Calu3 (cell line): Measurements from ENCODE around the gene LINGO4. TPM values are rescaled to one million over a fixed set of nuclear protein-coding genes. Genes with fewer than 3 reads are reported as not detected.

Experiments used
- BruUV-seq: library from RNA; stranded (reverse); fragments of 400-500 nt; replicated peaks from 2 replicates; lab custom pipeline; 2021; lab: Mats Ljungman, UMichigan
- CTCF ChIA-PET: fragments of 300-600 bp; sonication (Branson Sonifier 250); formaldehyde crosslinking; loops from one replicate; lab custom pipeline; 2022; ENCODE audit warnings: antibody characterized with exemption; lab: Charles Lee
- DNase-seq: peaks from one replicate; pipeline ENCODE4 v3.0.0; 2022
- H3K27ac Mint-ChIP-seq: one replicate; pipeline ENCODE4 v1.8.0; 2022; ENCODE audit warnings: mixed read lengths; ENCODE audit not compliant: unreplicated experiment
- H3K27me3 Mint-ChIP-seq: one replicate; pipeline ENCODE4 v1.8.0; 2022; ENCODE audit warnings: mixed read lengths; ENCODE audit not compliant: unreplicated experiment
- H3K36me3 Mint-ChIP-seq: one replicate; pipeline ENCODE4 v1.8.0; 2022; ENCODE audit warnings: mild to moderate bottlenecking, moderate library complexity, mixed read lengths; ENCODE audit not compliant: insufficient read depth, unreplicated experiment
- H3K4me1 Mint-ChIP-seq: one replicate; pipeline ENCODE4 v1.8.0; 2022; ENCODE audit warnings: mild to moderate bottlenecking, low read depth, mixed read lengths; ENCODE audit not compliant: unreplicated experiment
- H3K4me3 Mint-ChIP-seq: one replicate; pipeline ENCODE4 v1.8.0; 2022; ENCODE audit warnings: mild to moderate bottlenecking, low read depth, moderate library complexity, mixed read lengths; ENCODE audit not compliant: unreplicated experiment
- H3K9me3 Mint-ChIP-seq: one replicate; pipeline ENCODE4 v1.8.0; 2022; ENCODE audit warnings: low read depth, mixed read lengths; ENCODE audit not compliant: unreplicated experiment
- intact Hi-C: fragments of 100-400 bp; cut with micrococcal nuclease; formaldehyde crosslinking; loops from one replicate; pipeline ENCODE4 v1.10.0; 2022; ENCODE audit not compliant: unreplicated experiment
- total RNA-seq: library from RNA; stranded (reverse); gene quantifications from 2 replicates; pipeline ENCODE4 v1.2.3, GENCODE V29; 2022
- TF ChIP-seq, protein P1 (sequence below): fragments of 200-600 bp; IDR thresholded peaks from one replicate; pipeline ENCODE4 v1.8.0; 2022; ENCODE audit warnings: antibody characterized with exemption; ENCODE audit not compliant: unreplicated experiment

The LINGO4 gene
- total RNA-seq, 1 experiment from 2014 or later = not detected

DNA sequence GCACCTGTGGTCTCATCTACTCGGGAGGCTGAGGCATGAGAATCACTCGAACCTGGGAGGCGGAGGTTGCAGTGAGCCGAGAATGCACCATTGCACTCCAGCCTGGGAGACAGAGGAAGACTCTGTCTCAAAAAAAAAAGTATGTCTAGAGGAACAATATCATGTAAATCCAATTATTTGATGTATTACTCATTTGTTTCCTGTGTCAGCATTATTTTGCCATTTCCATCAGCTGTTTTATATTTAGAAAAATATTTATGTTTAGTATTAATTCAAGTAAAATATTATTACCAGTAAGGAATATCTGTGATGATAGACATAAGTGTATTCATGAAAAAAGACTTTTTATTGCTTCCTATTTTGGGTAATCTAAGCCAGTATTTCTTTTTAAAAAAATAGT is 27.9 kb downstream of the LINGO4 start:
- Mint-ChIP-seq H3K4me3 (no peak overlapping the region), H3K9me3 (no peaks in the 10 kb centered on the region), H3K27ac (no peak overlapping the region), H3K27me3 (no peaks in the 10 kb centered on the region), H3K36me3 (peaks cover 4% of the 10 kb centered on the region), H3K4me1 (peaks cover 10% of the 10 kb centered on the region)
- intact Hi-C loops = no loop called here
- BruUV-seq = no TSS peak
- CTCF ChIA-PET = no interaction called here
- no peak for DNase-seq
- TF ChIP-seq, protein P1, sequence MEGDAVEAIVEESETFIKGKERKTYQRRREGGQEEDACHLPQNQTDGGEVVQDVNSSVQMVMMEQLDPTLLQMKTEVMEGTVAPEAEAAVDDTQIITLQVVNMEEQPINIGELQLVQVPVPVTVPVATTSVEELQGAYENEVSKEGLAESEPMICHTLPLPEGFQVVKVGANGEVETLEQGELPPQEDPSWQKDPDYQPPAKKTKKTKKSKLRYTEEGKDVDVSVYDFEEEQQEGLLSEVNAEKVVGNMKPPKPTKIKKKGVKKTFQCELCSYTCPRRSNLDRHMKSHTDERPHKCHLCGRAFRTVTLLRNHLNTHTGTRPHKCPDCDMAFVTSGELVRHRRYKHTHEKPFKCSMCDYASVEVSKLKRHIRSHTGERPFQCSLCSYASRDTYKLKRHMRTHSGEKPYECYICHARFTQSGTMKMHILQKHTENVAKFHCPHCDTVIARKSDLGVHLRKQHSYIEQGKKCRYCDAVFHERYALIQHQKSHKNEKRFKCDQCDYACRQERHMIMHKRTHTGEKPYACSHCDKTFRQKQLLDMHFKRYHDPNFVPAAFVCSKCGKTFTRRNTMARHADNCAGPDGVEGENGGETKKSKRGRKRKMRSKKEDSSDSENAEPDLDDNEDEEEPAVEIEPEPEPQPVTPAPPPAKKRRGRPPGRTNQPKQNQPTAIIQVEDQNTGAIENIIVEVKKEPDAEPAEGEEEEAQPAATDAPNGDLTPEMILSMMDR = no peak

DNA sequence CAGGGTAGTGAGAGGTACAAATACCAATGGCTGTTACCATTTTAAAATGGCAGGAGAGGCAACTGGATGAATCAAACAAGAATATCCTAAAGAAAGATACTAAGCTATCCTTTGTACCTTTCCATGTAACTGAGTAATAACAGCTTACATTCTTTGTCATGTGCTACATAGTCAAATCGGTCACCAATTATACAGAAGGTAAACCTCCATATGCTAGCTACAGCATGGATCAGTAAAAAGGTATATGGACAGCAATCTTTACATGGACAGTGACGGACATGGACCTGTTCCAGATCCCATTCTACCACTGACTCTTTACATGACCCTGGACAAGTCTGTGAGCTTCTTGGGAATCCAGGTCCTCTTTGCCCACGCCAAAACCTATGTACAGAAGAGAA is 28.6 kb downstream of the LINGO4 start:
- no peak overlapping the region for H3K27ac Mint-ChIP-seq
- CTCF ChIA-PET = no interaction called here
- TF ChIP-seq, protein P1 = no peak
- no peak for DNase-seq
- no peak overlapping the region for H3K4me3 Mint-ChIP-seq
- no TSS peak for BruUV-seq
- no peaks in the 10 kb centered on the region for H3K9me3 Mint-ChIP-seq
- no peaks in the 10 kb centered on the region for H3K27me3 Mint-ChIP-seq
- peaks cover 4% of the 10 kb centered on the region for H3K36me3 Mint-ChIP-seq
- intact Hi-C loops = no loop called here
- H3K4me1 Mint-ChIP-seq = peaks cover 10% of the 10 kb centered on the region

DNA sequence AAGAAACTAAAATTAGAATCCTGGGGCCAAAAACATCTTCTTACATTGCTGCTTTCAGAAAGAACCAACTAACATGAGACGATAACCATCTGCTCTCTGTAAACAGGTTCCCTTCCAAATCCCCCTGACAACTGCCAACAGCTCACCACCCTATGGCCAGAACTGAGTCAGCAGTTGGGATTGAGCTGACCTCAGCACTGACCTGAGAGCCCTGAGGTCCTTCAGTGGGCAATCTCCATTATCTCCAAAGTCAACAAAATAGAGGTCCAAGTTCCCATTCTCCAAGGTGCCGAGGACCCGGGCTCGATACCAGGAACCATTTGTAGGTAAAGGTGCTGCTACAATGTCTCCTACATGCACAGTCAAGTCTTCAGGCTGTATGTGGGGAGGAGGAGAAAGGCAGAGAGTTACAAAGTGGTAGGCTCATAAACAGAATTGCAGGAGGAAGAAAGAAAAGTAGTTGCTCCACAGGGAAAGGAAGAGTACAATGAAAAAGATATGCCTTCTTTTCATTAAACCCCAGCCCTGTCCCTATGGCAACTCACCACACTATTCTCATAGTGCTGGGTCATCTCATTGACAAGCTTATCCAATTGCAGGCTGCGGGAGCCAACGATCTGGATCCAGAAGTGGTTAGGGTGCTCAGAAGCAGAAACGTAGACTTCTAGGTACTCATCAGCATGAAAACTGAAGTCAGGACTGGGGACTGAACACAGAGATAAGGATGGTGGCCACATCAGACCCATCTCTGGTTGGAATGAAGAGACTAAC is 29.1 kb downstream of the LINGO4 start:
- BruUV-seq = no TSS peak
- Mint-ChIP-seq H3K9me3 (no peaks in the 10 kb centered on the region), H3K36me3 (peaks cover 4% of the 10 kb centered on the region), H3K4me3 (no peak overlapping the region), H3K4me1 (peaks cover 10% of the 10 kb centered on the region), H3K27me3 (no peaks in the 10 kb centered on the region), H3K27ac (no peak overlapping the region)
- CTCF ChIA-PET = no interaction called here
- no peak for DNase-seq
- intact Hi-C loops = no loop called here
- TF ChIP-seq, protein P1 = no peak

DNA sequence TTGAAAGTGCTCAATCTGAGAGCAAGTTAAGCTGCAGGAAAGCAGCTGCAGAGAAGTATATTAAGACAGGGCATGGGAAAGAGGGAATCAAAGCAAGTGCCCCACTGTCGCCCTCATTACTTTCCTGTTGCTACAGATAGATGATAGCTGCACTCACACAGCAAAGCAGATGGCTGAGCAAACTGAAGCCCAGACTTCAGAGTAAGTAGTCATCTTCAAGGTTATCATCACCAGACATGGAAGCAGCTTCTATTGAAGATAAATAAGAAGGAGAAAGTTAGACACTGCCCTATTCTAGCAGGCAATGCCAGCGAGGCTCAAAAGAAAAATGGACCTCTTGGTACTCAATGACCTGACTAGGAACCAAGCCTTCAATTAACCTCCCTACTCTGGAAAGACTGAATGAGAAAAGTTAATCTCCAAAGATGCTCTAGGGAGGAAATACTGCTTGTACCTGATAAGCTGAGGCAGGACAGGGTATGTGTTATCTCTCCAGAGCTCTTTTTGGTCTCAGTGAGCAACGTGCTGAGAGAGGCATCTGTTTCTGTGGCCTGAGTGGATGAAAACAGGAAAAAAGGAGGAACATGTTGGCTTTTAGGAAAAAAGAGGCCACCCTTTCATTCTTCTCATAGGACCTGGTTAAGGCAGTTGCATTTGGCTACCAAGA is 30.8 kb downstream of the LINGO4 start:
- TF ChIP-seq, protein P1 = no peak
- peaks cover 10% of the 10 kb centered on the region for H3K4me1 Mint-ChIP-seq
- H3K27me3 Mint-ChIP-seq = no peaks in the 10 kb centered on the region
- intact Hi-C loops = no loop called here
- H3K36me3 Mint-ChIP-seq = peaks cover 4% of the 10 kb centered on the region
- no peak overlapping the region for H3K4me3 Mint-ChIP-seq
- no peak for DNase-seq
- no TSS peak for BruUV-seq
- no peaks in the 10 kb centered on the region for H3K9me3 Mint-ChIP-seq
- CTCF ChIA-PET = interaction anchor here (0.6 to 1.4 kb wide), 2 partner anchors 14 to 36 kb away, joined by 4 to 5 read pairs; no protein-coding TSS in a partner anchor
- H3K27ac Mint-ChIP-seq = peak overlapping the region; percentile 46
